Panc1 (cell line): ENCODE measurements around the gene VIPR2. TPM values are rescaled to one million over a fixed set of nuclear protein-coding genes. Genes with fewer than 3 reads are reported as not detected.

Source experiments
- ATAC-seq: fragments of 200-7000 bp; cut with Tn5 transposase; 2 replicates; pipeline ENCODE4 v1.9.1; 2020; ENCODE audit warnings: mild to moderate bottlenecking, moderate library complexity
- BruUV-seq: library from RNA; stranded (reverse); fragments of 400-500 nt; replicated peaks from 2 replicates; lab custom pipeline; 2021; lab: Mats Ljungman, UMichigan
- CTCF ChIA-PET: fragments of 300-600 bp; sonication (Branson Sonifier 250); formaldehyde crosslinking; loops from one replicate; lab custom pipeline; 2022; ENCODE audit warnings: antibody characterized with exemption; lab: Charles Lee
- POLR2A ChIA-PET: fragments of 300-600 bp; sonication (Branson Sonifier 250); formaldehyde crosslinking; loops from one replicate; lab custom pipeline; 2022; ENCODE audit warnings: antibody characterized with exemption; lab: Charles Lee
- DNase-seq: peaks from one replicate; pipeline ENCODE4 v3.0.0-alpha.2; 2010; ENCODE audit warnings: low read depth, low spot score
- H3K27ac ChIP-seq: 2 replicates; pipeline ENCODE4 v1.5.1; 2011; ENCODE audit warnings: mild to moderate bottlenecking, low read length, inconsistent platforms
- H3K27me3 ChIP-seq: fragments of 200-500 bp; sonication (Bioruptor generic); 2 replicates; pipeline ENCODE4 v1.6.0; 2014; ENCODE audit warnings: low read length, inconsistent platforms; ENCODE audit not compliant: control insufficient read depth, insufficient read depth
- H3K36me3 ChIP-seq: fragments of 200-500 bp; sonication (Bioruptor generic); 2 replicates; pipeline ENCODE4 v1.5.1; 2014; ENCODE audit warnings: inconsistent platforms, mild to moderate bottlenecking, low read length, moderate library complexity; ENCODE audit not compliant: control insufficient read depth, insufficient read depth
- H3K4me1 ChIP-seq: 2 replicates; pipeline ENCODE4 v1.5.1; 2011; ENCODE audit warnings: inconsistent platforms, mild to moderate bottlenecking, low read length, moderate library complexity; ENCODE audit not compliant: control insufficient read depth, insufficient read depth
- H3K4me3 ChIP-seq, 2 experiments: 2 replicates each; pipeline ENCODE4 v1.5.1; 2011 to 2012; ENCODE audit warnings: low read depth in 2 of 2, low read length in 2 of 2, mild to moderate bottlenecking in 2 of 2, inconsistent platforms in 1 of 2, moderate library complexity in 1 of 2
- H3K9me3 ChIP-seq: fragments of 200-500 bp; sonication (Bioruptor generic); 2 replicates; pipeline ENCODE4 v1.5.1; 2014; ENCODE audit warnings: low read depth, mild to moderate bottlenecking, inconsistent platforms, low read length, moderate library complexity; ENCODE audit not compliant: control insufficient read depth, insufficient read depth
- CTCF ChIP-seq: fragments of 450-650 bp; IDR thresholded peaks from 2 replicates; pipeline ENCODE4 v1.5.1; 2017; ENCODE audit warnings: mild to moderate bottlenecking
- POLR2AphosphoS5 ChIP-seq: IDR thresholded peaks from 2 replicates; pipeline ENCODE4 v1.6.1; 2012; ENCODE audit warnings: mild to moderate bottlenecking, low read depth, low read length, moderate library complexity
- REST ChIP-seq, 2 experiments: IDR thresholded peaks; 2 replicates each; pipeline ENCODE4 v1.6.1; 2011 to 2012; ENCODE audit warnings: low read depth in 2 of 2, control low read depth in 1 of 2, low read length in 1 of 2, mild to moderate bottlenecking in 1 of 2, moderate library complexity in 1 of 2; ENCODE audit not compliant: insufficient read depth in 1 of 2
- SIN3A ChIP-seq: IDR thresholded peaks from 2 replicates; pipeline ENCODE4 v1.6.1; 2012; ENCODE audit warnings: low read depth, mild to moderate bottlenecking, low read length, moderate library complexity, borderline replicate concordance; ENCODE audit not compliant: insufficient read depth
- TCF7L2 ChIP-seq: IDR thresholded peaks from 2 replicates; pipeline ENCODE4 v1.6.1; 2011; ENCODE audit warnings: mild to moderate bottlenecking, low read depth, low read length, inconsistent platforms
- in situ Hi-C: cut with HindIII; loops from 2 replicates; pipeline ENCODE4 v1.10.0; 2016; ENCODE audit warnings: low sequenced_read_pairs, low pct_unique_long_range_greater_than_20kb
- intact Hi-C: fragments of 100-400 bp; cut with micrococcal nuclease; formaldehyde crosslinking; loops from one replicate; pipeline ENCODE4 v1.10.0; 2022; ENCODE audit not compliant: unreplicated experiment
- total RNA-seq: library from RNA; stranded (reverse); gene quantifications from one replicate; pipeline ENCODE4 v1.2.1, GENCODE V29; 2021; ENCODE audit not compliant: unreplicated experiment

VIPR2 gene
- total RNA-seq, 1 experiment from 2014 or later = not detected

GRCh38 chr7:159147687-159148086 is 3.0 kb upstream of the VIPR2 start:
- Histone ChIP-seq H3K9me3 (no peaks in the 10 kb centered on the region), H3K27me3 (peaks cover 18% of the 10 kb centered on the region), H3K36me3 (no peaks in the 10 kb centered on the region), H3K4me1 (no peaks in the 10 kb centered on the region; the same call in 1 of the 2 replicates), H3K4me3 (no peak overlapping the region), H3K27ac (no peak overlapping the region)
- no peak for DNase-seq
- BruUV-seq = no TSS peak
- POLR2A ChIA-PET = no interaction called here
- TF ChIP-seq POLR2AphosphoS5 = no peak
- no peak for TF ChIP-seq CTCF
- TF ChIP-seq SIN3A = no peak
- TF ChIP-seq REST (IDR thresholded peaks at IDR 0.05; ENCODE audit: insufficient read depth in 1 of 2, low read depth in 2 of 2, low read length in 1 of 2) = no peak
- no peak for TF ChIP-seq TCF7L2
- CTCF ChIA-PET = no interaction called here
- intact Hi-C loops (no loop called here), in situ Hi-C loops (no loop called here)
- no peak for ATAC-seq

GRCh38 chr7:159147246-159147645 is 2.6 kb upstream of the VIPR2 start:
- intact Hi-C loops (no loop called here), in situ Hi-C loops (no loop called here)

More at GRCh38 chr7:159147246-159147645, 2.6 kb upstream of the VIPR2 start:
- ChIA-PET CTCF (no interaction called here), POLR2A (no interaction called here)
- Histone ChIP-seq H3K27ac (no peak overlapping the region), H3K36me3 (no peaks in the 10 kb centered on the region), H3K4me3 (no peak overlapping the region), H3K27me3 (peaks cover 22% of the 10 kb centered on the region), H3K4me1 (no peaks in the 10 kb centered on the region; the same call in 1 of the 2 replicates), H3K9me3 (no peaks in the 10 kb centered on the region)
- no TSS peak for BruUV-seq
- TF ChIP-seq SIN3A = no peak
- TF ChIP-seq POLR2AphosphoS5 = no peak
- TF ChIP-seq REST (IDR thresholded peaks at IDR 0.05; ENCODE audit: insufficient read depth in 1 of 2, low read depth in 2 of 2, low read length in 1 of 2) = no peak
- TF ChIP-seq CTCF = no peak
- TF ChIP-seq TCF7L2 = no peak
- no peak for DNase-seq
- no peak for ATAC-seq
